CD4-positive, alpha-beta T cell treated with Interleukin-10 for 1 hour (primary cell): Measurements from ENCODE around the gene TLL1.

Experiments
- DNase-seq: peaks from one replicate; pipeline ENCODE4 v3.0.0-alpha.2; 2020

The TLL1 gene

DNA sequence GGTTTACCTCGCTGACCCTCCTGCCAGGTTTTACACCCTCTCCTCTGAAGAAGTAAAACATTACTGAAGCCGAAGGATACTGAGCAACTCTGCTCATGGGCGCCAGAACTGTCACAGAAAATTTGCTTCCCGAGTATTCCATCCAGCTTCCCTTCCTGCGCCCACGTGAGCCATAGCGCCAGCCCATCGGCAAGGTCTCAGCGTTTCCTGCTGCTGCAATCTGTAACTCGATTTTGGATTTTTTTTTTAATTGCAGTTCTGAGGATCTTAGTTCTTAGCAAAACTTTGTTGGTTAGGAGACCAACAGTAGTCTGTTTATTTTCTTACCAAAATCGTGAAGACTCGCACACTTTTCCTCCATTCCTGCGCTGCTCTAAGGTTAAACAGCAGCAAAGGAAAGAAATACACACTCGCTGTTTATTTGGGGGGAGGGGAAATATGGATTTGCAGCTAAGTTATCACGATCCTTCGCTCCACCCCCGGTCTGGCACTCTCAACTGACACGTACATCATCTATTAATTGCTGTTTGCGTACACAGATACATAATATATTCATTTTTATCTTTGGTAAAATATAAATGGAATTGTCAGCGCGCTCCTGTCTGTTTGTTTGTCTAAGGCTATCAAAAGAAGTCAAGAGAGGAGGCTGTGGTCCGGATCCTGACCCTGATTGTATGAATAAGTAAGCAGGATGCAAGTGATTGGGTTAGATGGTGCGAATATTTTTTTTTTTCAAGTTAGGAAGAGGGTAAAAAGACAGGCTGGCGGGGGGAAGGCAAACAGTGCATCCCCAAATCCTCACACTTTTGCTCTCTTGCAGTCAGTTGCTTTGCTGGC is at the start of gene TLL1:
Gene TLL1 (plus strand): TSS at position 777 of the 837 bp plus-strand sequence. CDS start 668 bp downstream, outside the sequence.
- no peak for DNase-seq

DNA sequence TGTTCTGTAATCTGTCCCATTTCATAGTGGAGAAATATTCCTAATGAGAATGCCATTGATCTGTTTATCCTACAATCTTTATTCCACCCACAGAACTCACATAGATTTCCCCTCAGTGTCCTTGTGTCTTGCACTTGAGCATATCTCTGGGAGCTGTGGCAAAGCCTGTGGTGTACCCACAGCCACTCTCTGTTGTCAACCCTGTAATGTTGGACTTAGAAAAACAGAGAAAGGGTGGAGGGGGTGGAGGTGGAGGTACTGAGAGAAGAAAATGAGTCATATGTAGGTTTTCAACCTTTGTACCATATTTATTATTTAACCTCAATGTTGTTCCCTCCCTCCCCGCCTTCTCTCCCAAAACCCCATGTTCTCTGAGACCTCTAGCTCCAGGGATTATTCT is 46.9 kb upstream of the TLL1 start:
- DNase-seq = no peak

DNA sequence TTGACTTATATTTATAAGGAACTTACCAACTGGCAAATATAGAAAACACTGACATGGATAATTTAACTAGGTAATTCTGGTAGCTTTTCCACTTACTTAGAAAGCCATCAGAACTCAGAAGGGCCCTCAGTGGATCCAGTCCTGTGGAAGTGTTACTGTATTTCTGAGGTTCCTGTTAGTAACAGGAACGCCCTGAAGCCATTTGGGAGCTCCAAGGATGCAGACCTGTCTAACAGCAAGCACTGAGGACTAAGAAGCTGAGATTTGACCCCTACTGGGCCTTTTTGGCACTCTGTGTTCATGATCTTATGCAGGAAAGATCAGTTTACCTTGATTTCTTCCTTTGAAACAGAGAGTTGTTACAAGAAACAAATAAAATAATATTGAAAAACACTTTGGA is 46.0 kb upstream of the TLL1 start:
- no peak for DNase-seq

DNA sequence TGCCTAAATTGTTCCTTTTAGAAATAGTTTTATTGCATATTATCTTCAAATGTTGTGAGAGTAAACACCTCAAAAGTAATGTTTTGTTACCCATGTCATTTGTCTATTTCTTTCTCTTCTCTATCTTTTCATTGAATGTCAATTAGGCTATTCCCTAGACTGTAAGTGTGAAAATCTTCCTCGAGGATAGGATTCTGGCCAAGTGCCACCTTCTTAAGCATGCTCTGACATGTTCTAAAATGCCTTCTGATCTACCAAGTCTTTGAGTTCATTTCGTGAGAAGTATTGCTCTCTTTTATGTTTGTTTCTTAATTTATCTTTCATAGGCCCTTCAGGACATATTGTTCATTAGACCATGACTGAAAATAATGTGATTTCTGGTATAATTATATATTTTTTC is 44.1 kb upstream of the TLL1 start:
- no peak for DNase-seq

DNA sequence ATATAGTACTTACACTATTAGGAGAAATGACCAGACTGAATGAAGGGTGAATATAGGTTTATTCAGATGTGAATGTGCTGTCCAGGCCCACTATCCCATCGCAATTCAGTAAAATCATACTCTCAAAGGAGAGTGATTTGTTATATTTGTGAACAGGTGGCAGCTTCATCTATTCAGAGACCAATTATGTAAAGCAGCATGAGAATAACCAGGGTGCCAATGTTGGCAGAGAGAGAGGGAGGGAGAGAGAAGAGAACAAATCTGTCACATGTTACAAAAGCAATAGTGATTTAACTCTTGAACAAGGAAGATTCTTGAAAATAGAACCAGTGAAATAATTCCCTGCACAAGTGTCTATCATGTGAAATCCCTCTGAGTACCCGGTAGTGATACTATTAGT is 38.9 kb upstream of the TLL1 start:
- DNase-seq = no peak

DNA sequence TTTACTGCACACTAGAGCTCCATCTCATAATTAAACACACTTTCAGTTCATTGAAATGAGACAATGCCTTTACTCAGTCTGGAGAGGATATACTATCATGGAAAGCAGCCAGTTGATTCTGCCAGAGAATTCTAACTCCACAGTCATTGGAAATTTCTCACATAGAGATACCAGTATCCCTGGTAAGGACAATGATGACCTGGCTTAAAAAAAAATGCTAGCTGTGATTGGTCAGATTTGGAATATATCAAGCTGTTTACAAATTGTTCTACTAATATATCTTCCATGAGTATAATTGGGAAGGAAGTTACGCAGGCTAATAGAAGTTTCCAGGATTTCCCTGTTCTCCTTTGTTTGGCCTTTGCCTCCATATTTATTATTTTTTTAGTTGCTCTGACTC is 34.5 kb upstream of the TLL1 start:
- no peak for DNase-seq

DNA sequence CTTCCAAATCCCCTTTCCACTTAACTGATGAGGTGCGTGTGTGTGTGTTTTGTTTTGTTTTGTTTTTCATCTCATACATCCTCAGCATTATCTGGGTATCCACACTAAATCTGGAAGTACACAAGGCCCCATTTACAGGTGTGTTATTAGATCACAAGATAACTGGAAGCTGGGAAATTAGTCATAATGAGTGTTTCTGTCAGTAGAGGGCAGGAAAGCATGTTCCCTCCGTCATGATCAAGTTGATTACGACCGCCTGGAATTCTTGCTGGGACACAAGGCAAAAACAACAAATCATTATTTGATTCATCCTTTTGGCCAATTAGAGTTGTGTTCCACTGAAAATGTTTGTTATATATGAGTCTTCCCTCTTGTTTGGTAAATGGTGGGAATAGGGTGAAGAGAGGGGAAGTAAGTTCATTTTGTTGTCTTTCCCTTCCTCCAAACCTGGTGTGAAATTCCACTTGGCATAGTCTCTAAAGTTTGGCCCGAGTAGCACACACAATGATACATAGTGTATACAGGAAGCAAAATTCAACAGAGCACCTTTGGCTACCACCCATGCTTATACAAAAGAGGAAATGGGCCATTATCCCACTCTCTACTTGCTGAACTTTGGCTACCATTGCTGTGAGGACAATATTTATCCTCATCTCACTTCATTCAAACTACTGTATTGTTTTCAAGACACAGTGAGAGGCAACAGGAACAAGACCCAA is 33.3 kb upstream of the TLL1 start:
- no peak for DNase-seq

DNA sequence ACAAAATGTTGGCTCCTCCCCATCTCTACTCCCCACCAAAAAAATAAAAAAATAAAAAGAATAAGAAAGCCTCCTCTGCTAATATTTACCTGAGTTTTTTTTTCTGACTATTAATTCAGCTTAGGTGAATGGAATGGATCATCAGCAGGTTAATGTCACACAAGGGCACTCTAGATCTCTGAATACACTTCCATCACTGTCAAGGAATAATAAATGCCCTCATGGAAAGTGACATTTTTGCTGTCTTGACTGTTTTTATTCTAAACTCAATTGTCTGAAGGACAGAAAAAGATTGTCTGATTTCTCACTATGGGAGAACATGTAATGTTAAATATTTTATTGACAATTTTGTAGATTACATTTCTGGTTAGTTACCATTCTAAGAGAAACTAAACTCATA is 30.4 kb upstream of the TLL1 start:
- DNase-seq = no peak

DNA sequence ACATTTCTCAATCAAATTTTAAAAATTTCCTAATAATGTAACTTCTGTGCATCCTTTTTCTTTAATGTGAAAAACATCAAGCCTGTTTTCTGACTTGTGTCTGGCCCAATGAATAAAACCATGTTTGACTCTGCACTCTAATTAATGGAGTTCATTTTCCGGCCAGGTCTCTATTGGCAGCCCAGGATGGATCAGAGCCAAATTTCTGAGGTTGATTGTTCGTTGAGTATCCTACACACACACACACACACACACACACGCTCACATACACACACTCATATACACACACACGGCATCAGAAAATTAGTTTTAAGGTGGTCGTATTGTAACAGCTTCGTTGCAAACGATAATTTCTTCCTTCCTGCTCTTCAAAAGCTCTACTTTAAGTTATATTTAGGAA is 28.9 kb upstream of the TLL1 start:
- DNase-seq = no peak

DNA sequence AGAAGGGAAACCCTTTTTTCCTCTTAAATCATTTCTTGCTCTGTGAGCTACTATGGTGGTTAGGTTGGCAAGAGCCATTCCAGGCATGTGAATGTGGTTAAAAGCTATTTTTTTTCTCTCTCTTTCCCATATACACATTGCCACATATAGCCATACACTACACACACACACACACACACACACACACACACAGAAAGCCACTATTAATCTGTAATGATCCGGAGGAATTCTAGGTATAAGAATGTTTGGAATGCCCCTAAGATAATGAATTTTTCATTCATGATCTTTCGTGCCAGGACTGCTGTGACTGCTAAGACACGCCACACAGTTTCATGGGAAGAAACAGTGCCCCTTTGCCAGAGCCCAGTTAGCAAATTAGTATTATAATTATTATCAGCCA is 21.8 kb upstream of the TLL1 start:
- DNase-seq = no peak

DNA sequence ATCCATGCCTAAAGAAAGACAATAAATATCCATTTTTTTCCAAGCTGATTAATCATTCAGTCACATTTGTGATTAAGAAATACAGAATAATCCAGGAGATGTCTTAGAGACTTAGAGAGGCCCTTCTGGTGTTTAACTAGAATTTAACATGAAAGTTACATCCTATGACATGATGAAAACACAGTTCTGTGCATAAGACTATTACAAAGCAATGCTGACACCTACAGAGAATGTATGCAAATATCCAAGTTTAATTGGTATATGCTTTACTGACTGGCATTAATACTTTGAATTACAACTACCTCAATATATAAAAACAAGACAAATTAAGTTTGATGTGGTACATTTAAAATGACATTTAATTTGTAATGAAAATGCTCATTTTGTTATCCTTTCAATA is 17.8 kb upstream of the TLL1 start:
- no peak for DNase-seq

DNA sequence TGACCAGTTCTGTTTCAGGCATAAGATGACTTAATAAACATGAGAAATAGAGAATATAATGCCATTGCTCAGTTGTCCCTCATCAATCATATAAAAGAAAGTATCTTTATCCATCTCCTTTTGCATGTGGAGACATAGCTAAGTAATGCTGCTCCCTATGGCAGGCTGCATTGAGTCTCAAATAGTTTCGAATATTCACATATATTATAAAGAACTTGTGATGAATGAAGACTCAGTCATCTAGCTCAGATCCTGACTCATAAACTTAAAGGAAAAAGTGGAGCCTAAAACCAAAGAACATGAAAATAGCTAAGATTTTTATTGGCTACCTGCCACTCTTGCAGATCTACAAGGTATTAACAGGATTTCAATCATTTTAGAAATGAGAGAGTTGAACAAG is 11.7 kb upstream of the TLL1 start:
- no peak for DNase-seq

DNA sequence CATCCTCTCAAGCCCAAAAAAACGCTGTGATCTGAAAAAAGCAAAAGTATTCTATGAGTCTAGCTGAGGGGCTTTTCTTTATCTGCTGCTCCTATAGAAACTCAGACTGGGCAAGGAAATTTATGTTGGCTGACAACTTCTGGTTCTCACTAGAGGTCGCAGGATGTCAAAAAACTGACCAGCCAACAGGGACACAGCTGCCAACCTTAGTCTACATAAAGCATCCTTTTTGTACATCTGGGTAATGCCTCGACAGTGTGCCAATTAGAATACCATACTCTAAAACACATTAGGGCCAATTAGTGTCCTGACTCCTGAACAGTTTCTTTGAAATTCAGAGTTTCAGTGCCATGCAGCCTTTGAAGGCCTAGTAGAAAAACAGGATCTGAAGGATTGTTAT is 8.8 kb upstream of the TLL1 start:
- no peak for DNase-seq

DNA sequence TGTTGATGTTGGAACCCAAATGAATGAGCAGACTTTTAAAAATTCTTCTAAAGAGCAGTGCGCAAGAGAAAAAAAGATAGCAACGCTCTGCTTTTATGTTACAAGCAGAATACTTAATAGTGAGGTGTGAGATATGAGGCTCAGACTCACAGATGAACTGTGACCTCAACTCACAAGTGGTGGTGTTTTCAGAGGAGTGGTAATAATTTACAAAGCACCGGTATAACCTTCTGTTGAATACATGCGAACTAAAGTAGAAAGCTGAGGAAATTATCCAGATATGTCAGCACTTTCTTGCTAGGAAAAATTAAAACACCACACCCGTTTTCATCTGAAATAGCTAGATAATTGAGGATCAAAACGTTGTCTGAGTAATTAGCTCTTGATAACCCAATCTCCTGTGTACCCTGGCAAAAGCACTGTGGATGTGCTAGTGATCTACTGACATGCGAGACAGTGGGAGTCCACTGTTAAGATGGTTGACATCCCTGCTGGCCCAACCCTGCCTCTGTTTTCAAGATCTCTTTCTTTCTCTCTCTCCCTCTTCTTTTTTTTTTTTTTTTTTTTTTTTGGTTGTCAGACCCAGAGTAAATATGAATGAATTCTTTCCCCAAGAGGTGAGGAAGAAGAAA is 6.9 kb upstream of the TLL1 start:
- DNase-seq = no peak

DNA sequence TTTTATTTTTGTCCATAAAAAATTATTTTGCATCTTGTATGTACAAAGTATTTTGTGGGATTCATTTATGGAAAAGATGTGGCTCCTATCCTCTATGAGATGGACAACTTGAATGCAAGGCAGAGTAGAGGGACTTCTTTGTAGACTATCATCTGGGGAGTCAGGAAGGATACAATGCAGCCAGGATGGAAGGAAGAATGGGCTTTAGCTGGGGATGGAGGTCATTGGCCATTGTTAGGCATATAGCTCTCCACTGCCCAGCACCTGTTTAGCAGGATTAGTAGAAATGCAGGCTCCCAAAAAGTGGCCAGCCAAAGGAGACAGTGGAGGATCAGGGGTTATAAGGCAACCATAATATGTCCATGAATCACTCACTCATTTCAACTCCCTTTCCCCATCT is 5.1 kb upstream of the TLL1 start:
- DNase-seq = no peak

DNA sequence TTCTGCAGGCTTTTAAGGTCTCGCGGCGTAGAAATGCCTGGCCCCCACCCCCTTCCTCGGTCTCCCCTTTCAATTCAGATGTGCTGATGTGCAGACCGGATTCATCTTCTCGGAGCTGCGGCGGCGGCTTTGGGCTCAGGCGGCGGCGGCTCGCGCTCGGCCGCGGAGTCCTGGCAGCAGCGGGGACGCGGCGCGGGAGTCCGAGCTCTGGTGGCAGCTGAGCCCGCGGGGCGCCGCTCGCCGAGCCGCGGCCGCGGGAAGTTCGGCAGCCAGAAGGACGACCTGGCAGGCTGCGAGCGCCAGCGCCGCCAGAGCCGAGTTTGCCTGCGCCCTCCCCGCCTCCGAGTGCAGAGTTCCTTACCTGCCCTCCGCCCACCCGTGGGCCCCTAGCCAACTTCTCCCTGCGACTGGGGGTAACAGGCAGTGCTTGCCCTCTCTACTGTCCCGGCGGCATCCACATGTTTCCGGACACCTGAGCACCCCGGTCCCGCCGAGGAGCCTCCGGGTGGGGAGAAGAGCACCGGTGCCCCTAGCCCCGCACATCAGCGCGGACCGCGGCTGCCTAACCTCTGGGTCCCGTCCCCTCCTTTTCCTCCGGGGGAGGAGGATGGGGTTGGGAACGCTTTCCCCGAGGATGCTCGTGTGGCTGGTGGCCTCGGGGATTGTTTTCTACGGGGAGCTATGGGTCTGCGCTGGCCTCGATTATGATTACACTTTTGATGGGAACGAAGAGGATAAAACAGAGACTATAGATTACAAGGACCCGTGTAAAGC is 448 bp downstream of the TLL1 start:
- no peak for DNase-seq

DNA sequence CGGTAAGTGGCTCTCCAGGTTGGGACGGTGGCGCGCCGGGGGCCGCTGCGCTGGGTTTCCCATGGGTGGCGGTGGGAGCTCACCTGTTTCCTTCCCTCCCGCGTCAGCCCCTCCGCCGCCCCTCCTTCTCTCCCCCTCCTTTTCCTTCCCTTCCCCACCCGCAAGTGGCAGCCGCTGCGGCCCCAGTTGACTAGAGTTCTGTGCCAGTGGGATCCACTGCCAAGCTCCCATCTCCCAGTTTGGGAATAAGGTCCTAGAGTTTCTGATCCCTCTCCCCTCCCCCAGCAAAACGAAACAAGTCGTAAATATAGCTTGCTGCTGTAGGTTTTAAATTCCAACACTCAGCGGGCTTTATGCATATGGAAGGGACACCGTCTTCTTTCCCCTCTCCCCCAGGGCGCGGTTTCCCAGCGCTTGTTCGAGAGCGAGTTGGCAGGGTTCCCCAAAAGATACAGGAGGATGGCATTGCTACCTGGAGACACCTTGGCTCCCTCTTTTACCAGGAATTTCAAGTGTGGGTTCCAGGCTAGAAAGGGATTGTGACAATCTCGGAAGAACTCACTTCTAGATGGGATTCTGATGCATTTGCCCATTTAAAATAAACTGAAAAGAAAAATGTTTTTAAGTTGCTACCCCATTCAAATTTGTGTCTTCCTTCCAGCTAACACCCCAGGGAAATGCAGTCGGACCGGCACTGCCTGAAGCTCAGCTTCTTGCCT is 1.2 kb downstream of the TLL1 start:
- DNase-seq = no peak

DNA sequence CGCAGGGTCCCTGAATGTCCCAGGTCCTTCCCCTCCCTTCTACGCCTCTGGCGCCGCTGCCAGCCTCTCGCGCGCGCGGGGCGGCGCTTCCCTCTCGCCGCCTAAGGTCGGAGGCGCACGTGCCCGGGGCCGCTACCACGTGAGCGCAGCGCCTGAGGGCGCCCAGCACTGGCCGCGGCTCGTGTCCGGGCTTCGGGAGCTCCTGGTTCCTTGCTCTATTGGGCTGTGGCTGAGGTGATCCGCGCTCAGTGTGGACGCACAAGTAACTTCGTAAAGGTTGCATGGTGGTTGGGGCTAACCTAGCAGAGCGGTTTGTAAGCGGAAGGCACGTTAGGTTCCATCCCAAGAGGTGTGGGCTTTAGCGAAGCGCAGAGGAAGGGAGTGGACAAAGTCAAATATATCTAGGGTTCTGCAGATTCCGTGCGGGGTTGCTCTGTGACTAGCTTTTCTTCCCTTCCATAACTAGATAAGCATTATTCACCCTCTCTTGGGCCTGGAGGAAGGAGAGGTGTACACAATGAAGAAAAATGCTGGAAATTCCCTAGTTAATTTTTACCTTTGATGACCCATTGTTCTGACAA is 1.8 kb downstream of the TLL1 start:
- no peak for DNase-seq

DNA sequence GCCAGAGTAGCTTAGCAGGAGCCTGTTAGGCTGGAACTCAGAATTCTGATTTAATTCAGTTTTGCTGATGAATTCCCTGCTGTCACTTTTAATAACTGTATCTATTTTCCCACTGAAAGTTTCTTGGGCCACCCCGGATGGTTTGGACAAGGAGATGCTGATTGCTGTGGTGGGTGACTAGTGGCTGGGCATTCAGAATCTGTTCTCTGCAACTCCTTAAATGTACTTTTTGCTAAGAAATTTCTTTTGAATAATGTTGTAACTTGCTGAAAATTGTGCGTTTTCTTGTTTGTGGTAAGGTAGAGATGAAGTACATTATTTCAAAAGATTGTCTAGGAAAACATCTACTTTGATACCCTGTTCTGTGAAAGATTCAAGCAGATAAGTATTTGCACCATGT is 2.4 kb downstream of the TLL1 start:
- DNase-seq = no peak

DNA sequence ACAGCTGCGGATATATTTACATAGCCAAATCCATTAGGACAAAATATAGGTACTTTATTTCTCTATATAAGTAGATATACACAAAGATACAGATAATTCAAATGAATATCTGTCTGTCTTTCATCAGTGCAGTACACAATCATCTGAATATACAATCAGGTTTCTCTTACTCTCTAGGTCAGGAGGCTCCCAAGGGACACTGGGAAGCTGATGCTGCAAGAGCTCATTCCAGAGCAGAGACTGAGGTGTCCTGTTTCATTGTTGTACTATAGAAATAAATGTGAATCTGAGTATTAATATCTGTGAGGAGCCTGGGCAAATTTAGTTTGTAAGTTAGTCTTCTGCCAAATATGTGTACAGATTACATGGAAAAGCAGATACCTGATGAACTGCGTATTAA is 4.2 kb downstream of the TLL1 start:
- no peak for DNase-seq

DNA sequence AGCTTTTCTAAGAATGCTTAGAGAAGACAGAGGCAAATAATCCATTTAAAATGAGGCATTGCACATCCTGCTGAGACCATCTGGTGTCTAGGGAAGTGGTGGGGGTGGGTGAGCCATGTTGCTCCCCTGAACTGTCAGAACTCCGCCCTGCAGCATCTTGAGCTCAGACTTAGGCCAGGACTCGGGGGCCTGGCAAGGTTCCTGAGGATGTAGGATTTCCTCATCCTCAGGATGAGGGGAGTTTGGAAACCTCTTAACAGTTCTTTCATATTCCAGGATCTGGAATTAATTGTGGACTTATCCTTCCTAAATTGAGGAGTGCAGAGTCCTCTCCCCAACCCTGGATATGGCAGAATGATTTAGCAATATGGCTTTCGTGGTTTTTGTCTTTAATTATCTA is 6.6 kb downstream of the TLL1 start:
- DNase-seq = no peak

DNA sequence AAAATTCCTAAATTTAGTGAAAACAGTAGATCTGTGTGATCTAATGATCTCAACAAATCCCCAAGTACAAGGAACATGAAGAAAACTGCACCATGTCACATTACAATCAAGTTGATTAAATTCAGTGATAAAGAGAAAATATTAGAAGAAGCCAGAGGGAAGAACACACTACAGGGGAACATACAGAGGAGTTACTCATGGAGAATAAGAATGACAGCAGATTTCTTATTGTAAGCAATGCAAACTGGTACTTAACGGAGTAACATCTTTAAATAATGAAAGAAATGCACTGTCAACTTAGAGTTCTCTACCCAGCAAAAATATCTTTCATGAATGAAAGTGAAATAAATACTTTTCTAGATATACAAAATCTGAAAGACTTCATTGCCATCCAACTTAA is 21.1 kb downstream of the TLL1 start:
- no peak for DNase-seq
